Osteocyte (in vitro differentiated cells): ENCODE results near the gene BAIAP2. TPM values are rescaled to one million over a fixed set of nuclear protein-coding genes. Genes with fewer than 3 reads are reported as not detected.

Source experiments
- DNase-seq: peaks from one replicate; pipeline ENCODE4 v3.0.0; 2021; ENCODE audit warnings: mixed read lengths; ENCODE audit not compliant: unreplicated experiment; ENCODE audit errors: extremely low spot score
- H3K27ac Mint-ChIP-seq: one replicate; pipeline ENCODE4 v1.8.0; 2021; ENCODE audit warnings: mild to moderate bottlenecking, mixed read lengths; ENCODE audit not compliant: unreplicated experiment
- H3K27me3 Mint-ChIP-seq: one replicate; pipeline ENCODE4 v1.8.0; 2021; ENCODE audit warnings: mixed read lengths; ENCODE audit not compliant: unreplicated experiment
- H3K36me3 Mint-ChIP-seq: one replicate; pipeline ENCODE4 v1.8.0; 2021; ENCODE audit warnings: mixed read lengths; ENCODE audit not compliant: unreplicated experiment
- H3K4me1 Mint-ChIP-seq: one replicate; pipeline ENCODE4 v1.8.0; 2021; ENCODE audit warnings: mixed read lengths; ENCODE audit not compliant: unreplicated experiment
- H3K4me3 Mint-ChIP-seq: one replicate; pipeline ENCODE4 v1.8.0; 2021; ENCODE audit warnings: mild to moderate bottlenecking, moderate library complexity, mixed read lengths; ENCODE audit not compliant: unreplicated experiment
- H3K9me3 Mint-ChIP-seq: one replicate; pipeline ENCODE4 v1.8.0; 2021; ENCODE audit warnings: mixed read lengths; ENCODE audit not compliant: unreplicated experiment
- long read RNA-seq: library from polyadenylated mRNA; unstranded; transcript quantifications from one replicate; pipeline ENCODE4 v2.0.0, GENCODE V29; 2021
- total RNA-seq: library from RNA; stranded (reverse); gene quantifications from 2 replicates; pipeline ENCODE4 v1.2.1, GENCODE V29; 2021
- TF ChIP-seq, protein P1 (sequence below): fragments of 200-600 bp; sonication (generic); IDR thresholded peaks from 2 replicates; pipeline ENCODE4 v1.5.0; 2021; ENCODE audit warnings: antibody characterized with exemption, mild to moderate bottlenecking, moderate library complexity

The BAIAP2 gene
- 24.4 and 29.0 TPM in 2 replicates for total RNA-seq
- long read RNA-seq, partial matches to known transcripts, result 0 of 4 reads
- long read RNA-seq, other reads (novel, unspliced or antisense), result 1 of 4 reads

- DNase-seq, result peak; percentile 99
- TF ChIP-seq, protein P1, sequence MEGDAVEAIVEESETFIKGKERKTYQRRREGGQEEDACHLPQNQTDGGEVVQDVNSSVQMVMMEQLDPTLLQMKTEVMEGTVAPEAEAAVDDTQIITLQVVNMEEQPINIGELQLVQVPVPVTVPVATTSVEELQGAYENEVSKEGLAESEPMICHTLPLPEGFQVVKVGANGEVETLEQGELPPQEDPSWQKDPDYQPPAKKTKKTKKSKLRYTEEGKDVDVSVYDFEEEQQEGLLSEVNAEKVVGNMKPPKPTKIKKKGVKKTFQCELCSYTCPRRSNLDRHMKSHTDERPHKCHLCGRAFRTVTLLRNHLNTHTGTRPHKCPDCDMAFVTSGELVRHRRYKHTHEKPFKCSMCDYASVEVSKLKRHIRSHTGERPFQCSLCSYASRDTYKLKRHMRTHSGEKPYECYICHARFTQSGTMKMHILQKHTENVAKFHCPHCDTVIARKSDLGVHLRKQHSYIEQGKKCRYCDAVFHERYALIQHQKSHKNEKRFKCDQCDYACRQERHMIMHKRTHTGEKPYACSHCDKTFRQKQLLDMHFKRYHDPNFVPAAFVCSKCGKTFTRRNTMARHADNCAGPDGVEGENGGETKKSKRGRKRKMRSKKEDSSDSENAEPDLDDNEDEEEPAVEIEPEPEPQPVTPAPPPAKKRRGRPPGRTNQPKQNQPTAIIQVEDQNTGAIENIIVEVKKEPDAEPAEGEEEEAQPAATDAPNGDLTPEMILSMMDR, result no peak
- Mint-ChIP-seq H3K36me3 (peaks cover 2% of the 10 kb centered on the region), H3K4me3 (peak within 1 kb of the TSS; percentile 86), H3K4me1 (peaks cover 47% of the 10 kb centered on the region), H3K27ac (peak within 1 kb of the TSS; percentile 87), H3K9me3 (no peaks in the 10 kb centered on the region), H3K27me3 (no peaks in the 10 kb centered on the region)
Measured at GRCh38 chr17:81034779-81035520, at the start of gene BAIAP2. Gene BAIAP2 (plus strand): TSS chr17:81035151. CDS start chr17:81035255, 104 bp downstream.

DNA sequence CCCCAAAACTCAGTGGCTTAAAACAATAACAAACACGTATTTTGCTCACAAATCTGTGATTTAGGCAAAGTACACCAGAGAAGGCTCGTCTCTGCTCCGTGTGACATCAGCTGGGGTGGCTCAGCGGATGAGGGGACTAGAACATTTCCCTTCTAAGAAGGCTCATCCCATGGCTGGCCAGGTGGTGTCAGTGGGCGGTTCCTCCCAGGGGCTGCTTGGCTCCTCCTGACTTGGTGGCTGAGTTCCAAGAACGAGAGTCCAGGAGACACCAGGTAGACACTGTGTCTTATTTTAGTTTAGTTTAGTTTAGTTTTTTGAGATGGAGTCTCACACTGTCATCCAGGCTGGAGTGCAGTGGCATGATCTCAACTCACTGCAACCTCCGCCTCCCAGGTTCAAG is 48.9 kb upstream of the BAIAP2 start:
- Mint-ChIP-seq H3K4me1 (peaks cover 24% of the 10 kb centered on the region), H3K36me3 (no peaks in the 10 kb centered on the region), H3K27ac (no peak overlapping the region), H3K9me3 (no peaks in the 10 kb centered on the region), H3K4me3 (no peak overlapping the region), H3K27me3 (no peaks in the 10 kb centered on the region)
- no peak for DNase-seq
- TF ChIP-seq, protein P1, result no peak

DNA sequence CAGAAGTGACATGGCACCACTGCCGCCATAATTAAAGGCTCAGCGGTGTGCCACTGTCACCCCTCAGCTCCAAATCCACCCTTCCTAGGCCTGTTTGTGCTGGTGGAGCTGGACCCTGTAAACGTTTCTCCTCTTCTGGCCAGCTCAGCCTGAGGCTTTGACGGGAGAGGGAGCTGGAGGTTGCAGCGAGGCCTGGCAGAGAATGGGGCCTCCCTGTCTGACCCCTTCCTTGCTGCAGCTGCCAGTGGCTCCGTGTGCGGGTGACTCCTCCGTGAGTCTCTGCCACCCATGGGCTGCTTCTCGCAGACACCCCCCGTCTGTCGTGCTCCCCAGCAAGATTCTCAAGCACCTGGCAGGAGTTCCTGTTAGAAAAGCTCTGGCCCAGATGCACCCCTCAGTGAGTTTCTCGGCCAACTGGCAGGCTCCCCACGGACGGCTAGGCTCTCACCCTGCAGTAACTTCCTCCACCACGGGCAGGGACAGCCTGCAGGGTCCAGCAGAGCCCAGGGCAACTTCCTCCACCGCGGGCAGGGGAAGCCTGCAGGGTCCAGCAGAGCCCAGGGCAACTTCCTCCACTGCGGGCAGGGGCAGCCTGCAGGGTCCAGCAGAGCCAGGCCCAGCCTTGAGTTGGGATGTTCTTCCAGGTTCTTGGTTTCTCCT is 48.0 kb upstream of the BAIAP2 start:
- no peaks in the 10 kb centered on the region for H3K27me3 Mint-ChIP-seq
- no peak for DNase-seq
- TF ChIP-seq, protein P1, result no peak
- no peaks in the 10 kb centered on the region for H3K36me3 Mint-ChIP-seq
- H3K9me3 Mint-ChIP-seq, result no peaks in the 10 kb centered on the region
- H3K4me3 Mint-ChIP-seq, result no peak overlapping the region
- H3K27ac Mint-ChIP-seq, result no peak overlapping the region
- peaks cover 24% of the 10 kb centered on the region for H3K4me1 Mint-ChIP-seq

DNA sequence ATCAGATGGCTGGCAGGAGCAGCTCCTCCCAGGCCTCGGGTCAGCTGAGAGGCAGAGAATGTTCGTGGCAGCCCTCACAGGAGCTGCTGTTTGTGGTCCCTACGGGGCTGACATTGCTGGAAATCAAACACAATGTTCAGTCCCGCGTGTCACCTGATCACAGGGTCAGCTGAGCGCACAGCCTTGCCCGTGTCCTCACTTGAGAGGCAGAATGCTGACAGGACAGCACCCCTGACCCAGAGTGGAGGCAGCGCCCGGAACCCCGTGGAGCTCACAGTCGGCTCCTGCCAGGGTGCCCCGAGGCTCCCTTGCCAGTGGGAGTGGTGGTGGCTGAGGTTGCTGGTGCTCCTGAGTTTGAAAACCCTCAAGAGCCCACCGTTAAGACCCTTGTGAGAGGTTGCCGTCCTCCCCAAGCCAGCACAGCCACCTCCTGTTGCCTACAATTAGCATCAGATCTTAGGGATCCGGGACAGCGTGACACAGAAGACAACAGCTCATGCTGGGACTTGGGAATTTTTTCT is 47.0 kb upstream of the BAIAP2 start:
- peak; percentile 83 for DNase-seq
- H3K27ac Mint-ChIP-seq, result no peak overlapping the region
- no peaks in the 10 kb centered on the region for H3K9me3 Mint-ChIP-seq
- H3K27me3 Mint-ChIP-seq, result no peaks in the 10 kb centered on the region
- H3K4me1 Mint-ChIP-seq, result peaks cover 29% of the 10 kb centered on the region
- H3K36me3 Mint-ChIP-seq, result no peaks in the 10 kb centered on the region
- H3K4me3 Mint-ChIP-seq, result no peak overlapping the region
- TF ChIP-seq, protein P1, result no peak

GRCh38 chr17:80989586-80989913 is 45.4 kb upstream of the BAIAP2 start:
- Mint-ChIP-seq H3K27ac (no peak overlapping the region), H3K4me1 (peaks cover 36% of the 10 kb centered on the region), H3K36me3 (no peaks in the 10 kb centered on the region), H3K4me3 (no peak overlapping the region), H3K27me3 (no peaks in the 10 kb centered on the region), H3K9me3 (no peaks in the 10 kb centered on the region)
- DNase-seq, result no peak
- TF ChIP-seq, protein P1, result no peak
